ENCODE results near the gene CETP.
A peak's percentile ranks its signal among the peaks of the same experiment; 100 is the strongest.
"Not testable (repeated sequence)": the region's sequence is repeated elsewhere in the genome, so short reads cannot be mapped to it uniquely, and the experiment has no call there.

Gene CETP

GRCh38 chr16:56961851-56962281 lies at the start of gene CETP:
Gene CETP, plus strand, starts transcription at chr16:56961950. Its CDS starts 30 bp downstream, at chr16:56961980.
- no peak for DNase-seq

GRCh38 chr16:56912746-56913708 lies 48.7 kb upstream of the CETP start:
- DNase-seq = no peak

GRCh38 chr16:56914896-56915295 lies 46.9 kb upstream of the CETP start:
- DNase-seq = no peak

GRCh38 chr16:56915336-56916119 lies 46.2 kb upstream of the CETP start:
- no peak for DNase-seq

- no peak for DNase-seq
Measured at GRCh38 chr16:56916571-56917403, 45.0 kb upstream of the CETP start.

GRCh38 chr16:56918467-56919012 lies 43.2 kb upstream of the CETP start:
- no peak for DNase-seq

GRCh38 chr16:56919099-56919800 lies 42.5 kb upstream of the CETP start:
- DNase-seq = no peak

GRCh38 chr16:56921571-56921970 lies 40.2 kb upstream of the CETP start:
- DNase-seq = no peak

GRCh38 chr16:56923481-56924091 lies 38.2 kb upstream of the CETP start:
- no peak for DNase-seq

GRCh38 chr16:56927471-56927870 lies 34.3 kb upstream of the CETP start:
- DNase-seq = no peak

GRCh38 chr16:56929639-56930038 lies 32.1 kb upstream of the CETP start:
- DNase-seq = no peak

- DNase-seq = peak; percentile 40
Measured at GRCh38 chr16:56930486-56931270, 31.1 kb upstream of the CETP start.

GRCh38 chr16:56931271-56931891 lies 30.4 kb upstream of the CETP start:
- peak; percentile 40 for DNase-seq

GRCh38 chr16:56931892-56932720 lies 29.6 kb upstream of the CETP start, which contains the start of gene HERPUD1:
Gene HERPUD1, plus strand, starts transcription at chr16:56932142. Its CDS starts 103 bp downstream, at chr16:56932245.
- DNase-seq = peak; percentile 87

GRCh38 chr16:56932721-56933619 lies 28.8 kb upstream of the CETP start:
- peak; percentile 35 for DNase-seq

GRCh38 chr16:56933828-56934598 lies 27.7 kb upstream of the CETP start:
- DNase-seq = peak; percentile 24

- not testable (repeated sequence) for DNase-seq
Measured at GRCh38 chr16:56934599-56935145, 27.1 kb upstream of the CETP start.
